T1000 (cell line): ENCODE measurements around the gene KCNK6.
"Not testable (repeated sequence)": the region's sequence is repeated elsewhere in the genome, so short reads cannot be mapped to it uniquely, and the experiment has no call there.

ENCODE experiments used
- DNase-seq: peaks from one replicate; lab custom pipeline; 2025; ENCODE audit warnings: mixed read lengths; lab: John Stamatoyannopoulos, UW

The KCNK6 gene

GRCh38 chr19:38324431-38324830, 4.8 kb downstream of the KCNK6 start:
- no peak for DNase-seq

GRCh38 chr19:38326591-38326990, 6.9 kb downstream of the KCNK6 start:
- DNase-seq, result no peak

GRCh38 chr19:38329651-38330050, 10.0 kb downstream of the KCNK6 start:
- no peak for DNase-seq

- DNase-seq, result no peak
Measured at GRCh38 chr19:38331728-38332127, 12.1 kb downstream of the KCNK6 start.

- DNase-seq, result no peak
Measured at GRCh38 chr19:38333245-38333644, 13.6 kb downstream of the KCNK6 start.

GRCh38 chr19:38335949-38336637, 16.4 kb downstream of the KCNK6 start:
- DNase-seq, result peak; percentile 91

- peak; percentile 93 for DNase-seq
Measured at GRCh38 chr19:38336638-38337359, 17.2 kb downstream of the KCNK6 start.

- no peak for DNase-seq
Measured at GRCh38 chr19:38337360-38337653, 17.7 kb downstream of the KCNK6 start.

GRCh38 chr19:38339011-38339410, 19.4 kb downstream of the KCNK6 start:
- not testable (repeated sequence) for DNase-seq

- no peak for DNase-seq
Measured at GRCh38 chr19:38340927-38341326, 21.3 kb downstream of the KCNK6 start.

GRCh38 chr19:38346837-38347236, 27.2 kb downstream of the KCNK6 start:
- no peak for DNase-seq

- DNase-seq, result no peak
Measured at GRCh38 chr19:38350883-38351282, 31.2 kb downstream of the KCNK6 start.

- DNase-seq, result no peak
Measured at GRCh38 chr19:38351865-38352395, 32.3 kb downstream of the KCNK6 start.

GRCh38 chr19:38352611-38353010, 33.0 kb downstream of the KCNK6 start:
- no peak for DNase-seq

- DNase-seq, result no peak
Measured at GRCh38 chr19:38355728-38356725, 36.4 kb downstream of the KCNK6 start.

GRCh38 chr19:38358071-38358470, 38.4 kb downstream of the KCNK6 start:
- DNase-seq, result no peak

GRCh38 chr19:38359242-38360021, 39.8 kb downstream of the KCNK6 start:
- DNase-seq, result no peak

GRCh38 chr19:38360351-38360750, 40.7 kb downstream of the KCNK6 start:
- no peak for DNase-seq

- DNase-seq, result no peak
Measured at GRCh38 chr19:38360839-38361631, 41.4 kb downstream of the KCNK6 start.

GRCh38 chr19:38361633-38362075, 42.0 kb downstream of the KCNK6 start:
- peak; percentile 74 for DNase-seq
